GM19351 (cell line): ENCODE results near the gene SCIMP.
A peak's percentile ranks its signal among the peaks of the same experiment; 100 is the strongest.
"Not testable (repeated sequence)": the region's sequence is repeated elsewhere in the genome, so short reads cannot be mapped to it uniquely, and the experiment has no call there.

Experiments used
- ATAC-seq: cut with Tn5 transposase; IDR thresholded peaks from one replicate; pipeline ENCODE4 v1.9.1; 2021; ENCODE audit warnings: mild to moderate bottlenecking, moderate library complexity; ENCODE audit not compliant: unreplicated experiment

The SCIMP gene

GRCh38 chr17:5191541-5192417 is 42.9 kb downstream of the SCIMP start, which contains the start of gene ZNF594:
TSS of gene ZNF594 (minus strand) at chr17:5191868. CDS start at chr17:5184256, 7,612 bp downstream.
- ATAC-seq = peak; percentile 98

DNA sequence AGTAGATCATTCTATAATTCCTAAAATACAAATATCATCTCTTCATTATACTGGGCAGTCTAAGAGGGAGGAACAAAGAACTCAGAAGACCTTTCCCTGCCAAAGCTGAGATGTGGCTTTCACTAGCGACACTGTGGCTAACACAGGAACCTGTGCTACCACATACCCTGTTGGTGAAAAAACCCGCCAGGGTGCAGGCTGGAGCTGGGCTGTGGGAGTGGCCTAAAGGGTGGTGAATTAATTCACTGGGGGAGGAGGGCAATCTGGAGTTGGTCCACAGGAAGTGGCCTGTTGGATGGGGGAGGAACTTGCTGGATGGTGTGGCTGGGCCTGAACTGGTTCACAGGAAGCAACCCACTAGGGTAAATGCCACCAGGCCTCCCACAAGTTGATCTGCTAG is 50.4 kb downstream of the SCIMP start:
- ATAC-seq = no peak

GRCh38 chr17:5183410-5183793 is 51.3 kb downstream of the SCIMP start:
- no peak for ATAC-seq

- ATAC-seq = no peak
Measured at GRCh38 chr17:5182597-5183409, 51.9 kb downstream of the SCIMP start.

DNA sequence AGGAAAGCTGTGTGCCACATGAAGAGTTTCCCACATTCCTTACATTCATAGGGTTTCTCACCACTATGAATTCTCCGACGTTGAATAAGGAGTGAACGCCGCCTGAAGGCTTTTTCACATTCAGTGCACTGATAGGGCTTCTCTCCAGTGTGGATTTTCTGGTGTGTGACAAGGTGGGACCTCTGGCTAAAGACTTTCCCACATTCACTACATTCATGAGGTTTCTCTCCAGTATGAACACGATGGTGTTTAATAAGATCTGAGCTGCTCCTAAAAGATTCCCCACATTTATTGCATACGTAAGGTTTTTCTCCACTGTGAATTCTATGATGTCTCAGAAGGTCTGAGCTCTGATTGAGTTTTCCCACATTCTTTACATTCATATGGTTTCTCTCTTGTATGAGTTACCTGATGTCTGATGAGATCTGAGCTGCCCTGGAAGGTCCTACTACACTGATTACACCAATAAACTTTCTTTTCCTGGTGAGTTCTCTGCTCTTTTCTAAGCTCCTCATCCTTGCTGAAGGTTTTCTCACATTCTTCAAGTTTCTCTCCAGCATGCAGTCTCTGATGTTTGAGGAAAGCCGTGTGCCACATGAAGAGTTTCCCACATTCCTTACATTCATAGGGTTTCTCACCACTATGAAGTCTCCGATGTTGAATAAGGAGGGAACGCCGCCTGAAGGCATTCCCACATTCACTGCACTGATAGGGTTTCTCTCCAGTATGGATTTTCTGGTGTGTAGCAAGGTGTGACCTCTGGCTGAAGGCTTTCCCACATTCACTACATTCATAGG is 53.0 kb downstream of the SCIMP start:
- ATAC-seq = no peak

GRCh38 chr17:5179003-5179402 is 55.7 kb downstream of the SCIMP start:
- no peak for ATAC-seq

GRCh38 chr17:5175027-5175426 is 59.6 kb downstream of the SCIMP start:
- not testable (repeated sequence) for ATAC-seq

- not testable (repeated sequence) for ATAC-seq
Measured at GRCh38 chr17:5165791-5166564, 68.7 kb downstream of the SCIMP start.

DNA sequence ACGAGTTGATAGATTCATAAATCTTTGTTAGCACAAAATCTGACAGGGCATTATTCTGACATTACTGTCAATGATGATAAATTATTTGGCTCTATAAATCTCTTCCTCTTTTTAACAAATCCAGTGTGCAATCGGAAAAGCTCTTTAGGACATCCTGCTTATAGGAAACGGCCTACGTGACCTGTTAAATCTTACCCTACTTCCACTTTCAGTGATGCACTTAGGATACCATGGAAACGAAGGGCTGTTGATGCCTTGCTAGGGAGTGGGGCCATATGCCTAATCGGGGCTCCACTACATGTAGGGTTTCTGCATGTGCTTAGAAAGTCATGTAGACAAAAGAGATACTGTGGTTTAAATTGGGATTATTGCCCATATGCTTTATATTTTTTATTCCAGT is 70.2 kb downstream of the SCIMP start:
- no peak for ATAC-seq

DNA sequence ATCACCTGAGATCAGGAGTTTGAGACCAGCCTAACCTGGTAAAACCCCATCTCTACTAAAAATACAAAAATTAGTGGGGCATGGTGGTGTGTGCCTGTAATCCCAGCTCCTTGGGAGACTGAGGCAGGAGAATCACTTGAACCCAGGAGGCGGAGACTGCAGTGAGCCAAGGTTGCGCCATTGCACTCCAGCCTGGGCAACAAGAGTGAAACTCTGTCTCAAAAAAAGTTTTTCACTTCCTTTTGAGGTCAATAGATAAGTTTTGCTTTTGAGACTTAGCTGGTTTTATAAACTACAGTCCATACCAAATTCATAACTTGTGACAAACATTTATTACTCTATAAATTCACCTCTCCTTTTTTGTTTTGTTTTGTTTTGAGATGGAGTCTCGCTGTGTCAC is 72.9 kb downstream of the SCIMP start:
- not testable (repeated sequence) for ATAC-seq

DNA sequence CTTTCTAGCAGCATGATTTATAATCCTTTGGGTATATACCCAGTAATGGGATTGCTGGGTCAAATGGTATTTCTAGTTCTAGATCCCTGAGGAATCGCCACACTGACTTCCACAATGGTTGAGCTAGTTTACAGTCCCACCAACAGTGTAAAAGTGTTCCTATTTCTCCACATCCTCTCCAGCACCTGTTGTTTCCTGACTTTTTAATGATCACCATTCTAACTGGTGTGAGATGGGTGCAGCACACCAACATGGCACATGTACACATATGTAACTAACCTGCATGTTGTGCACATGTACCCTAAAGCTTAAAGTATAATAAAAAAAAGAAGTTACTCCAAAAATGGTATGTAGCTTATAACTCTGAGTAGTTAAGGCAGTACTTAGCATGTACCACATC is 74.0 kb downstream of the SCIMP start:
- ATAC-seq = not testable (repeated sequence)
